22Rv1 (cell line): Measurements from ENCODE around the gene GCNA.
A peak's percentile ranks its signal among the peaks of the same experiment; 100 is the strongest.
"Not testable (repeated sequence)": the region's sequence is repeated elsewhere in the genome, so short reads cannot be mapped to it uniquely, and the experiment has no call there.

ENCODE experiments used
- H3K27ac ChIP-seq: fragments of 450-650 bp; 2 replicates; pipeline ENCODE4 v1.5.1; 2017
- CTCF ChIP-seq: fragments of 450-650 bp; IDR thresholded peaks from 2 replicates; pipeline ENCODE4 v1.5.1; 2017; ENCODE audit warnings: mild to moderate bottlenecking
- ZFX ChIP-seq: fragments of 450-650 bp; IDR thresholded peaks from 2 replicates; pipeline ENCODE4 v1.6.1; 2017; ENCODE audit warnings: antibody characterized with exemption, borderline replicate concordance

GCNA gene

GRCh38 chrX:71558920-71559319, 19.3 kb upstream of the GCNA start:
- H3K27ac ChIP-seq, result no peak overlapping the region
- TF ChIP-seq ZFX, result no peak
- TF ChIP-seq CTCF, result no peak

GRCh38 chrX:71559773-71560172, 18.5 kb upstream of the GCNA start:
- not testable (repeated sequence) for H3K27ac ChIP-seq

DNA sequence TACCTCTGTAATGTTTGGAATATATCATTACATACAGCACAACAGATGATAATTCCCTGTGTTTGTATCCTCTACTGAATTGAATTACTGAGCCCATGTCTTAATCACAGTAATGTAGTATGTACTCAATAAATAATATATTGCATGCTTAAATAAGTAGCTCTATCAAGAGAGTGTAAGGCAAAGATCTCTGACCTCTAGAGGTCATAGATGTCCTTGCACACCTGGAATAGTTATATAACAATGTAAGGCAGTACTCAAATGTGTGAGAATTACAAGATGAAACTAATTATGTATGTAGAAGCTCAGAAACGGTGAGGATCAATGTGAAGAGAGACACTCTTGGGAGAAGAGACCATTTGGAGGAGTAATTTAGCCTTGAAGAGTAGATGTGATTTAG, 14.3 kb upstream of the GCNA start:
- H3K27ac ChIP-seq, result no peak overlapping the region
- TF ChIP-seq ZFX (no peak), CTCF (0 out of 2 replicates have a peak, but pooled peaks have one; percentile 5)

DNA sequence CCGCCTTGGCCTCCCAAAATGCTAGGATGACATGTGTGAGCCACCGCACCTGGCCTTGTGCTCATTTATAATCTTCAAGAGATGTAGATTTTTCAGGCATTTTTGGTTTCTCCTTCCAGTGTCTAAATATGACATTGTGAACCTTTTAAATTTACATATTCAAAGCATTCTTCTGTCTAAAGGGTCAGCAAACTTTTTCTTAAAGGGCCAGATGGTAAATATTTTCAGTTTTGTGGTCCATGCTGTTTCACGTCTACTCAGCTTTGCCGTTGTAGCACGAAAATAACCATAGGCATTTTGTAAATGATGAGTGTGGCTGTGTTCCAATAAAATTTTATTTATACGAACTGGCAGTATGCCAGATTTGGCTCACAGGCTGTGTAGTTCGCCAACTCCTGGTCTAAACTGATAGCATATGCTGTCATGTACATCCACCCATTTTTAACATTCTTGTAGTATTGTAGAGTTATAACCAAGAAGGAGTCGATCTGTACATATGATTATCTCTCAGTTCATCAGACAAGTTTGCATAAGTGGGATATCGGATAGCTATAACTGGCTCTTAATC, 12.7 kb upstream of the GCNA start:
- no peak for TF ChIP-seq ZFX
- no peak for TF ChIP-seq CTCF
- H3K27ac ChIP-seq, result no peak overlapping the region

DNA sequence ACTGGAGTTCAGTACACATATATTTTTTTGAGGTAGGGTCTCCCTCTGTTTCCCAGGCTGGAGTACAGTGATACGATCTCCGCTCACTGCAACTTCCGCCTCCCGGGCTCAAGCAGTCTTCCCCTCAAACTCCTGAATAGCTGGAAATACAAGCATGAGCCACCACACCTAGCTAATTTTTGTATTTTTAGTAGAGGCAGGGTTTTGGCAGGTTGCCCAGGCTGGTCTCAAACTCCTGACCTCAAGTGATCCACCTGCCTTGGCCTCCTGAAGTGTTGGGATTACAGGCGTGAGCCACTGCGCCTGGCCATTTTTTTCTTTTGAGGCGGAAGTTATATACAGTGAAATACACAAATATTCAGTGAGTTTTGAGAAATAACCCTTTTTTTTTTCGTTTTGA, 6.8 kb upstream of the GCNA start:
- not testable (repeated sequence) for H3K27ac ChIP-seq

DNA sequence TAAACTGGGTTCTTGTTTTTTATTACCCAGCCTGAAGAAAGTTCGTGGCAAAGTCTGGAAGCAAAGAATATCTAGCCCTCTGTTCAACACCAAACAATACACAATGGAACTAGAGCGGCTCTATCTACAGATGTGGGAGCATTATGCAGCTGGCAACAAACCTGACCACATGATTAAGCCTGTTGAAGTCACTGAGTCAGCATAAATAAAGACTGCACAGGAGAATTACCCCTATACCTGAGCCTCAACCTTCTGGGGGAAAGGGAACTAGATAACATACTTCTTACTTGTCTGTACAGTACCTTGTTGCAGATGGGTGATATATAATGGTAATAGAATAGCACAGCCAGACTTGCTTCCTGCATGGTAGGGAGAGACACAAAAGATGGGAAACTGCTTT, 4.6 kb upstream of the GCNA start:
- TF ChIP-seq ZFX (no peak), CTCF (no peak)
- no peak overlapping the region for H3K27ac ChIP-seq

DNA sequence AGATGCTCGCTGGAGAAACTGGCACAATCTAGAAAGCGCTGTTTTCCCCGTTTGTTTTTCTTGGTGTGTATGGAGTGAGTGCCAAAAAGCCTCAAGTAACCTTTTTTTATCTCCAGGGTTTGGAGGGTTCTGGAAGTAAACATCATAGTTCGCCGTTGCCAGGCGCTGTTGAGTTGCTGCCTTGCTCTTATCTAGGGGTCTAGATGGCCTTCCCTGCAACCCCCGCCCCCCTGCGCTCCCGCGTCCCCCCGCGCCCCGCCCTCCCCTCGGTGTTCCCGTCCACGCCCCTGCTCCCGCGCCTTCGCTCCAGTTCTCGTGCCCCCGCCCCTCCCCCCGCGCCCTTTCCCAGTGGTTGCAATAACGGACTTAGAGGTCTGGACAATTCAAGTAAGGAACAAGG, 555 bp upstream of the GCNA start:
- TF ChIP-seq CTCF (no peak), ZFX (no peak)
- no peak overlapping the region for H3K27ac ChIP-seq

DNA sequence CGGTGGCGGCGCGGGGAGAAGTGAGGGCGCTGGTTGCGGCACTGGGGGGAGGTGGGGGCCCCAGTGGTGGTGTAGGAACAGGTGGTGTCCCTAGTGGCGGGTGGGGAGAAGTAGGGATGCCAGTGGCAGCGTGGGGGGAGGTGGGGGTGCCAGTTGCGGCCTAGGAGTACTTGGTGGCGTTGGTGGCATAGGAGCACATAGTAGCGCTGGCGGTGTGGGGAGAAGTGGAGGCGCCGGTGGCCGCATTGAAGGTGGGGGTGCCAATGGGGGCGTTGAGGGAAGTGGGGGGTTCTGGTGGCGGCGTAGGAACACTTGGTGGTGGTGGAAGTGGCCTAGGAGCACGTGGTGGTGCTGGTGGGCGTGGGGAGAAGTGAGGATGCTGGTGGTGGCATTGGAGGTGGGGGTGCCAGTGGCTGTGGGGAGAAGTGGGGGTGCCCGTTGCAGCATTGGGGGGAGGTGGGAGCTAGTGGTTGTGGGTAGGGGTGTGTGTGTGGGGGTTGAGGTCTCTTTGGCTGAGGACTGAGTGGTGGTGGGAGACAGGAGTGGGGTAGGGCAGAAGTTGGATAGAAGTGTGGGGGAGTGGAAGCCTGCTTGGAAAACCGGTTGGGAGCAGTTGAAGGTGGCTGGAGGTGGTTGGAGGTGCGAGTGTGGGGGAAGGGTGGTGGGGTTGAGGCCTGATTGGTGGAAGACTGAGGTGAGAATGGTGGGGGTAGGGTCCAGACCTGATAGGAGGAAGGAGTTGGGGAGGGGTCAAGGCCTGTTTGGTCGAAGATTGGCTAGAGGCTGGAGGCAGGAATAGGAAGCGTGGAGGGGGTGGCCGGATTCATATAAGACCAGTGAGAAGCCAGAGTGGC, 1.1 kb downstream of the GCNA start:
- TF ChIP-seq CTCF (no peak), ZFX (no peak)
- H3K27ac ChIP-seq, result no peak overlapping the region
